T-helper 9 cell (primary cell): ENCODE measurements around the gene GDF7.

ENCODE experiments used
- DNase-seq: peaks from one replicate; pipeline ENCODE4 v3.0.0-alpha.2; 2020

The GDF7 gene

DNA sequence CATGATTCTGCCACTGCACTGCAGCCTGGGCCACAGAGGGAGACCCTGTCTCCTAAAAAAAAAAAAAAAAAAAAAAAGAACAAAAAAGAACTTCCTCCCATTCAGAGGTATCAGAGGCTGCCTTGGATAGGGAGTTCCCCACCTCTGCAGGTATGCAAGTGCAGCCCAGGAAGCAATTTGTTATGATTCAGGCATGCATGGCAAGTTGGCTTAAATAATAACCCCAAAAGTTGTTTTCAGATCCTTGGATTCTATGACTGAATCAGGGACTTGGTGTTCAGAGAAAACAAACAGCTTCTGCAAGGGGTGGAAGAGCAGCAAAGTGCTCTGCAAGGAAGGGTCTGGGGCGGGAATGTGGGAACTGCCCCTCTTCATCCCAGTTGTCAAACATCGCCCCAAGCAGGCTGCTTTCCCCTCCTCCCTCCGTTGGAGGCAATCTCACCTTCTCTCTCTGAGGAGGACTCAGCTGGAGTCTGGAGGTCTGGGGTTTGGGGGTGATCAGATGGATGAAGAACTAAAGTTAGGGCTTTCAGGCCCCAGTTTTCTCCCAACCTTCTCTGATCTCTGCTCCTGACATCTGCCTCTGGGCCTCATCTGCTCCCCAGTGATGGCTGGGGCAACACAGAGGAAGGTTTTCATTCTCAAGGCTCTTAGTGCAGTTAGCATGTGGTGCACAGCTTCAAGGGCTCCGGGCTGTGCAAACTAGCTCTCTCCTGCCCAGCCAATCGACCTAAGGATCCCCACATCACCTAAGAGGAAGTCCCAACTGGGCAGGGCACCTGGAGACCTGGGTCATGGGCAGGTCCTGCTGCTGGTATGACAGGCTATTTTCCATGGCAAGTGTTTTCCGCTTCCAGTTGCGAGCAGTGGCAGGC lies 3.5 kb upstream of the GDF7 start:
- no peak for DNase-seq

DNA sequence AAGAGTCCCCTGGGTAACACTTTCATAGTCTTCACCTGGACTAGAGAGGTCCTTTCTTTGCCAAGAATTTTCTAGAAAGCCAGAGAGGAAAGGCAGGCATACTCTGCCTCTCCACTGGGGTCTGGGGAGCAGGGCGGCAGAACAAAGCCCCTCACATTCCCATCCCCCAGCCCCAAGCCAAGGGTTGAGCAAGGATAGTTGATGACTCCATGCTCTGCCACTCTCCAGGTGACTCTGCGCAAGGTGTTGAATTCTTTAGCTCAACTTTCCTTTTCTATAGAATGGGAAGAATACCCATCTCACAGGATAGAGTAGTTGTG lies 2.9 kb upstream of the GDF7 start:
- no peak for DNase-seq

- DNase-seq = no peak
Measured at GRCh38 chr2:20664431-20665242, 2.3 kb upstream of the GDF7 start.

DNA sequence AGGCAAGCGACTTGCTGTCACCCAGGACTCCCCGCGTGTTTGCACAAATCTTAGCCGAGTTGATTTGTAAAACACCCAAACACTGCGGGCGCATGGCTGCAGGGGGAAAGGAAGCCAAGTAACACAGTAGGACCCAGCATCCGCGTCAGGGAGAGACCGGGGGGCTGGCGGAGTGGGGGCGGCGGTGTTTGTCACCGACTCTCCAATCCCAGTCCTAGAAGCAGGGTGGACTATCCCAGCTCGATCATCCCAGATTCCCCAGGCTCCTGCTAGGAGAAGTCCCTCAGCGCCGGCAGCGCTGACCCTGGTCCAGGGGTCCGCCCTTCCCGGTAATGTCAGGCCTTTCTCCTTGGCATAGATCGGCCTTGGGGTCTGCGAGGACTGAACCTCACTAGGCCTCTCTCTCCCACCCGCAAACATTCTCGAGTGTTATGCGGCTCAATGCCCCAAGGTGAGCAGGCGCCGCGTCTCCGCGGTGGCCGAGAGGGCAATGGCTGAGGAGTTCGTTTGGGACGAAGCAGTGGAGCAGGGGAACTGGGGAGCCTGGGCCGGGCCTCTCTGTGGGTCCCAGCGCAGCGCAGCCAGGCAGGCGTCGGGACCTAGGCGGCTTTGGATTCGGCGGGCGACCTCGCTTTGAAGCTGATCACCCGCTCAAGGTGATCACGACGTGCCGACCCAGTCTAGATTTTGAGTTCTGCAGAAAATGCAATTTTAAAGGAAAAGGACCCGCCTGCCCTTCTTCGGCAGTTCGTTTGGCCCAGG lies 1.5 kb upstream of the GDF7 start:
- no peak for DNase-seq

- DNase-seq = no peak
Measured at GRCh38 chr2:20666005-20666303, 990 bp upstream of the GDF7 start.

DNA sequence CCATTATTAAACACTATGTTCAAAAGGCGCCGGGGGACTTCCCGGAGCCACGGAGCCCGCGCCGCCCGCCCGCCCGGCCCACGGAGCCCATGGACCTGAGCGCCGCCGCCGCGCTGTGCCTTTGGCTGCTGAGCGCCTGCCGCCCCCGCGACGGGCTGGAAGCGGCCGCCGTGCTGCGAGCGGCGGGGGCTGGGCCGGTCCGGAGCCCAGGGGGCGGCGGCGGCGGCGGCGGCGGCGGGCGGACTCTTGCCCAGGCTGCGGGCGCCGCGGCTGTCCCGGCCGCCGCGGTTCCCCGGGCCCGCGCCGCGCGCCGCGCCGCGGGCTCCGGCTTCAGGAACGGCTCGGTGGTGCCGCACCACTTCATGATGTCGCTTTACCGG lies 197 bp downstream of the GDF7 start:
- DNase-seq = no peak

DNA sequence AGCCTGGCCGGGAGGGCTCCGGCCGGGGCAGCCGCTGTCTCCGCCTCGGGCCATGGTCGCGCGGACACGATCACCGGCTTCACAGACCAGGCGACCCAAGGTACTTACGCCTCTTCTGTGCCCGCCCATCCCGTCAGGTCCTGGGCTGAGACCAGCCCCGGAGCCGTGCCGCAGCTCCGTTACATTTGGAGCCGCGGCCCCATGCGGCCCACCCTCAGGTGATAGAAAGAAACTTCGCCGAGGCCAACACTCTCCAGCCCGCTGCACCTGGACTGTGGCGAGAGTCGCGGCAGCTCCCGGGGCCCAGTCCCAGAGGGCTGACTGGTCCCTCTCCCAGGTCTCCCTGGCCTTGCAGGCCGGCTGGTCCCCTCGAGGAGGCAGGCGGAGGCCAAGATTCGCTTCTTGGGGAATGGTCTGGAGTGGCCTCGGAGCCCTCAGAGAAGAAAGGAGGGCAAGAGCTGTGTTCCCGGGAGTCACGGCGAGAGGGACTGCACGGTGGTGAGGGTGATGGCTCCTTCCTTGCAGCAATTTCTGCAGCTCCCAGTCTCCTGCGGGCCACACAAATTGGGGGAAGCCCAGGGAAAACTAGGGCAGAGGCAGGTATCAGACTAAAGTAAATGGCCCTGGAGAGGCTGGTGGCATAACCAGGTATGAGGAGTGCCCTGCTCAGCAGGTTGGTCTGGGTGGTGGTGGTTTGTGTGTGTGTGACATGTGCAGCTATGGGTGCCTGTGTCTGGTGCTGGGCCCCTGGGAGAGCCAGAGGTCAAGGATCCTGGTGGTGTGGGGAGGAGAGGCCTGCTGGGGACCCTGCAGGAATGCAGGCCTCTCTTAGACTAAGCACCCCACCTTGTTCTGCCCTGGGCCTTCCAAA lies 822 bp downstream of the GDF7 start:
- DNase-seq = no peak

GRCh38 chr2:20668451-20668850 lies 1.5 kb downstream of the GDF7 start:
- no peak for DNase-seq

- DNase-seq = no peak
Measured at GRCh38 chr2:20668871-20669475, 2.0 kb downstream of the GDF7 start.

- no peak for DNase-seq
Measured at GRCh38 chr2:20669562-20670314, 2.8 kb downstream of the GDF7 start.

DNA sequence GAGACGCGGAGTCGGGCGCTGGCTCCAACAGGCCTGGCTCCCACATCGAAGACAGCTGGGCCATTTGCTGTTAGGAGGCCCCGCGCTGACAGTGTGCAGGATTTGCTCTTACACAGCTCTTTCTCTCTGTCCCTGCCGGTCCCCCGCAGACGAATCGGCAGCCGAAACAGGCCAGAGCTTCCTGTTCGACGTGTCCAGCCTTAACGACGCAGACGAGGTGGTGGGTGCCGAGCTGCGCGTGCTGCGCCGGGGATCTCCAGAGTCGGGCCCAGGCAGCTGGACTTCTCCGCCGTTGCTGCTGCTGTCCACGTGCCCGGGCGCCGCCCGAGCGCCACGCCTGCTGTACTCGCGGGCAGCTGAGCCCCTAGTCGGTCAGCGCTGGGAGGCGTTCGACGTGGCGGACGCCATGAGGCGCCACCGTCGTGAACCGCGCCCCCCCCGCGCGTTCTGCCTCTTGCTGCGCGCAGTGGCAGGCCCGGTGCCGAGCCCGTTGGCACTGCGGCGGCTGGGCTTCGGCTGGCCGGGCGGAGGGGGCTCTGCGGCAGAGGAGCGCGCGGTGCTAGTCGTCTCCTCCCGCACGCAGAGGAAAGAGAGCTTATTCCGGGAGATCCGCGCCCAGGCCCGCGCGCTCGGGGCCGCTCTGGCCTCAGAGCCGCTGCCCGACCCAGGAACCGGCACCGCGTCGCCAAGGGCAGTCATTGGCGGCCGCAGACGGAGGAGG lies 3.5 kb downstream of the GDF7 start:
- no peak for DNase-seq

- DNase-seq = no peak
Measured at GRCh38 chr2:20671036-20671735, 4.2 kb downstream of the GDF7 start.

DNA sequence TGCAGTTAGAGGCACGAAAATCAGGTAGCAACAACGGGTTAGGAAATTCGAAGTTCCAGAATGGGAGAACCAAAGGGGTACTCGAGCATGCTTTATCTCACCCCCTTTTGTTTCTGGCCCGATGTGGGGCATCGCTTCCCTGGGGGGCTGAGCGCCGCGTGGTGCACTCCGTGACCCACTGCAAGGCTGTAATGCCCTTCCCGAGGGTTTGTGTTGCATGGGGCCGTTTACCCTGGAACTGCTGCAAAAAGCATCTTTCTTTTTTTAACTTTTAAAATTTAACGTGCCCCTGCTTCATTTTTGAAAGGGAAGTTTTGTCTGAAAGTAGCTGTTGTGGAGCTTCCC lies 4.8 kb downstream of the GDF7 start:
- no peak for DNase-seq

DNA sequence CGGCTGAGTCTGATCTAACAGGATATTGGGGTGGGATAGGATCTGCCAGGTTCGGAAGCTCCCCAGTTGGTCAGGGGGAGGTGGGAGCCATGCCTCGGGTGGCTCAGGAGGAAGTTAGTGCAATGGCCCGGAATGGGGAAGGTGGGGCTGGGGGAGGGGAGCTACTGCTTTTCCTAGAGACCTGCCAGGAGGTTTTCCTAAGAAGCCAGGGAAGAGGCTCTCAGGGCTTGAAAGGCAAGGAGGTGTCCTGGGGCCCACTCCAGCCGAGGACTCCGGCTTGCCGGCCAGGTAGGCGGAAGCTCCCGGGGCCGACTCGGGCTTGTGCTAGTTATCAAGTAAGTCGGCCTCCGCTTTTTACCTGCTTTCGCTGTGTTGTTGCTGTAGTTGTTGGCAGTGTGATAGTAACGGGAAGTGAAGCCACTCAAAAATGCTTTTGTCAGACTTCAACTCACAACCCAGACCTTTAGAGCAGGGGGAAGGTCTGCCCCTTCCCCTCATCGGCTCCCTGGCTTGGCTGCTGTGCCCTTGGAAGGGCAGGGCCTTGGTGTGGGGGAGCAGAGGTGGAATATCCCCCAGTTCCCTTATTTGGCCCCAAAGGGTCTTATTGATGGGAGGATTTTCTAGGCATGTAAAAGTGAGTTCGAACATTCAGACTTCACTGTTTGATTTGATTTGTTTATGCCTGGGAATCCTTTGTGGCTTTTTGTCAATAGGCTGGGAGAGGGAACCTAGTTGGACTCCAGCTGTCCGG lies 5.4 kb downstream of the GDF7 start:
- no peak for DNase-seq

DNA sequence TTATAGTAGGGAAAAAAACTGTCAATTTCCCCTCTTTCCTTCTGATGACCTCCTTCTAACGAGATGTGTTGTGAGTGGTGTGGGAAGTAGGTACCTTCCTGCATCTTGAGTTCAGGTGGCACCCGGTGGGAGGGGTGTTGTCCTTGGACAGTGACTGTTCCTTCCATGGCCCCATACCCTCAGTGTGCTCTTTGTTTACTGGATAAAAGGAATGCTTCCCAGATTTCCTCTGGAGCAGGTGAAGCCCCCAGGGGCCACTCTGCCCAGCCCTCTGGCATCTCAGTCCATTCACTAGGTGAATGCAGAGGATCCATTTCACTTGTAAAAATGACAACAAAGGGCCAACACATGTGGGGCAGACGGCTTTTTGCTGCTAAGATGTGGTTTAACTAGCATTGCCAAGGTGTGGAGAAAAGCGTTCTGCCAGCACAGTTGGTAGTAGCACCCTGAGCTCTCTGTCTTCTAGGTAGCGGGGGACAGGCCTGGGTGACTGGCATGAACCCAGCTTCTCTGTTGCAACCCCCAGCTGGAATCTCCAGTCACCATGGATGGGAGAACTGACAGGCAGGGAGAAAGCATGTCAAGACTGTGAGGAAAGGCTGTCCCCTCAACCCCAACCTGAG lies 6.9 kb downstream of the GDF7 start:
- DNase-seq = no peak

GRCh38 chr2:20674309-20674965 lies 7.5 kb downstream of the GDF7 start:
- no peak for DNase-seq

GRCh38 chr2:20674974-20675679 lies 8.2 kb downstream of the GDF7 start:
- DNase-seq = no peak
